ENCODE measurements around the gene ATP10B.

ATP10B gene

GRCh38 chr5:160547061-160547460, 304.9 kb downstream of the ATP10B start:
- DNase-seq = no peak

- no peak for DNase-seq
These were observed 306.2 kb downstream of the ATP10B start for GRCh38 chr5:160545832-160546231.

- no peak for DNase-seq
These were observed 308.6 kb downstream of the ATP10B start for GRCh38 chr5:160543395-160543794.

GRCh38 chr5:160542840-160543239, 309.2 kb downstream of the ATP10B start:
- no peak for DNase-seq

GRCh38 chr5:160542281-160542680, 309.7 kb downstream of the ATP10B start:
- DNase-seq = no peak

GRCh38 chr5:160539431-160539830, 312.6 kb downstream of the ATP10B start:
- no peak for DNase-seq

- DNase-seq = no peak
These were observed 314.1 kb downstream of the ATP10B start for GRCh38 chr5:160537940-160538339.

GRCh38 chr5:160537116-160537515, 314.9 kb downstream of the ATP10B start:
- DNase-seq = no peak

GRCh38 chr5:160534914-160535313, 317.1 kb downstream of the ATP10B start:
- no peak for DNase-seq

GRCh38 chr5:160534125-160534524, 317.9 kb downstream of the ATP10B start:
- no peak for DNase-seq

GRCh38 chr5:160525471-160526261, 326.3 kb downstream of the ATP10B start:
- no peak for DNase-seq

- no peak for DNase-seq
These were observed 327.2 kb downstream of the ATP10B start for GRCh38 chr5:160524827-160525226.

GRCh38 chr5:160523502-160524163, 328.4 kb downstream of the ATP10B start:
- no peak for DNase-seq

GRCh38 chr5:160521392-160521663, 330.7 kb downstream of the ATP10B start:
- DNase-seq = no peak

GRCh38 chr5:160520609-160521391, 331.2 kb downstream of the ATP10B start:
- DNase-seq = no peak

GRCh38 chr5:160516696-160517530, 335.1 kb downstream of the ATP10B start:
- no peak for DNase-seq

- DNase-seq = no peak
These were observed 337.1 kb downstream of the ATP10B start for GRCh38 chr5:160514866-160515265.

- no peak for DNase-seq
These were observed 337.8 kb downstream of the ATP10B start for GRCh38 chr5:160514191-160514590.

- no peak for DNase-seq
These were observed 338.5 kb downstream of the ATP10B start for GRCh38 chr5:160513485-160513884.

Data from T-helper 9 cell (primary cell).